Prostate gland (tissue), 2 donors: ENCODE results near the gene ZNF827.

Experiments used
- CTCF ChIP-seq, 4 experiments: fragments of 200-600 bp in 2 of 4; fragments of 450-650 bp in 2 of 4; sonication (generic) in 2 of 4; IDR thresholded peaks; 1 replicate in 3 of 4; 2 replicates in 1 of 4; pipeline ENCODE4 v1.5.1; 2016 to 2019; ENCODE audit warnings: antibody characterized with exemption in 4 of 4, mild to moderate bottlenecking in 2 of 4, moderate library complexity in 2 of 4
- POLR2AphosphoS5 ChIP-seq: sonication (generic); formaldehyde crosslinking; IDR thresholded peaks from one replicate; pipeline ENCODE4 v1.6.1; 2017; ENCODE audit warnings: antibody characterized with exemption

GRCh38 chr4:145882604-145883003 is 56.0 kb downstream of the ZNF827 start:
- no peak for TF ChIP-seq CTCF (IDR thresholded peaks at IDR 0.05)
- TF ChIP-seq POLR2AphosphoS5, result no peak
